Peyer's patch (tissue), 4 donors: ENCODE data around the gene HEXIM2. TPM values are rescaled to one million over a fixed set of nuclear protein-coding genes. Genes with fewer than 3 reads are reported as not detected.
A peak's percentile ranks its signal among the peaks of the same experiment; 100 is the strongest.

Experiments
- DNase-seq, 3 donors: peaks; one replicate each; pipeline ENCODE4 v3.0.0-alpha.2; 2017 to 2019
- H3K27ac ChIP-seq, 4 donors: fragments of 200-600 bp; sonication (generic); one replicate each; pipeline ENCODE4 v1.5.1; 2016 to 2019
- H3K27me3 ChIP-seq, 2 donors: fragments of 200-600 bp; sonication (generic); one replicate each; pipeline ENCODE4 v1.5.1; 2019
- H3K36me3 ChIP-seq, 3 donors: fragments of 200-600 bp; sonication (generic); one replicate each; pipeline ENCODE4 v1.5.1; 2016 to 2019
- H3K4me1 ChIP-seq, 4 donors: fragments of 200-600 bp; sonication (generic); one replicate each; pipeline ENCODE4 v1.5.1; 2016 to 2019
- H3K4me3 ChIP-seq, 4 donors: fragments of 200-600 bp; sonication (generic); 1 replicate in 3 of 4; 2 replicates in 1 of 4; pipeline ENCODE4 v1.5.1; 2016 to 2019; ENCODE audit warnings: mild to moderate bottlenecking in 1 of 4
- H3K9me3 ChIP-seq, 4 donors: fragments of 200-600 bp; sonication (generic); one replicate each; pipeline ENCODE4 v1.5.1; 2016 to 2019; ENCODE audit warnings: mild to moderate bottlenecking in 1 of 4
- POLR2A ChIP-seq, 2 donors: fragments of 450-650 bp; IDR thresholded peaks; one replicate each; pipeline ENCODE4 v1.5.1; 2017; ENCODE audit warnings: antibody characterized with exemption in 2 of 2, mild to moderate bottlenecking in 2 of 2, moderate library complexity in 2 of 2
- total RNA-seq, 4 donors: library from RNA; depleted of rRNA; stranded (reverse); fragments of >200 nt; gene quantifications; one replicate each; pipeline ENCODE4 v1.1.0, GENCODE V29; 2016
- TF ChIP-seq, protein P1 (sequence below), 6 experiments: fragments of 450-650 bp in 4 of 6; fragments of 200-600 bp in 2 of 6; sonication (generic) in 1 of 6; IDR thresholded peaks; one replicate each; pipeline ENCODE4 v1.5.1; 2017 to 2019; ENCODE audit warnings: antibody characterized with exemption in 6 of 6, mild to moderate bottlenecking in 3 of 6, moderate library complexity in 1 of 6

HEXIM2 gene
- total RNA-seq, 4 donors from 2014 or later, result 8.4 to 28.9 (median 11.2) TPM

GRCh38 chr17:45143767-45144198 is 17.9 kb upstream of the HEXIM2 start:
- peak overlapping the region; percentile 39 to 57 (median 52) for H3K4me3 ChIP-seq

GRCh38 chr17:45144199-45145034 is 17.3 kb upstream of the HEXIM2 start:
- Histone ChIP-seq H3K27me3 (no peaks in the 10 kb centered on the region), H3K27ac (peak overlapping the region; percentile 83 to 90 (median 88)), H3K36me3 (no peaks in the 10 kb centered on the region), H3K4me3 (peak overlapping the region; percentile 39 to 57 (median 52)), H3K9me3 (no peaks in the 10 kb centered on the region), H3K4me1 (peaks cover 3 to 23% (median 13%) of the 10 kb centered on the region in 4 donors)
- TF ChIP-seq, protein P1, sequence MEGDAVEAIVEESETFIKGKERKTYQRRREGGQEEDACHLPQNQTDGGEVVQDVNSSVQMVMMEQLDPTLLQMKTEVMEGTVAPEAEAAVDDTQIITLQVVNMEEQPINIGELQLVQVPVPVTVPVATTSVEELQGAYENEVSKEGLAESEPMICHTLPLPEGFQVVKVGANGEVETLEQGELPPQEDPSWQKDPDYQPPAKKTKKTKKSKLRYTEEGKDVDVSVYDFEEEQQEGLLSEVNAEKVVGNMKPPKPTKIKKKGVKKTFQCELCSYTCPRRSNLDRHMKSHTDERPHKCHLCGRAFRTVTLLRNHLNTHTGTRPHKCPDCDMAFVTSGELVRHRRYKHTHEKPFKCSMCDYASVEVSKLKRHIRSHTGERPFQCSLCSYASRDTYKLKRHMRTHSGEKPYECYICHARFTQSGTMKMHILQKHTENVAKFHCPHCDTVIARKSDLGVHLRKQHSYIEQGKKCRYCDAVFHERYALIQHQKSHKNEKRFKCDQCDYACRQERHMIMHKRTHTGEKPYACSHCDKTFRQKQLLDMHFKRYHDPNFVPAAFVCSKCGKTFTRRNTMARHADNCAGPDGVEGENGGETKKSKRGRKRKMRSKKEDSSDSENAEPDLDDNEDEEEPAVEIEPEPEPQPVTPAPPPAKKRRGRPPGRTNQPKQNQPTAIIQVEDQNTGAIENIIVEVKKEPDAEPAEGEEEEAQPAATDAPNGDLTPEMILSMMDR (IDR thresholded peaks at IDR 0.05), result no peak
- peak in 1 of 2 donors; percentile 11 for TF ChIP-seq POLR2A (IDR thresholded peaks at IDR 0.05)
- DNase-seq, result peak in 2 of 3 donors; percentile 72 to 78

More at GRCh38 chr17:45143767-45144198, 17.9 kb upstream of the HEXIM2 start:
- peaks cover 3 to 23% (median 13%) of the 10 kb centered on the region in 4 donors for H3K4me1 ChIP-seq
- no peaks in the 10 kb centered on the region for H3K9me3 ChIP-seq
- H3K36me3 ChIP-seq, result peaks cover 0 to 4% (median 0%) of the 10 kb centered on the region in 3 donors
- peak overlapping the region; percentile 83 to 90 (median 88) for H3K27ac ChIP-seq
- peak; percentile 70 to 83 (median 72) for DNase-seq
- no peak for TF ChIP-seq POLR2A (IDR thresholded peaks at IDR 0.05)
- TF ChIP-seq, protein P1 (IDR thresholded peaks at IDR 0.05), result no peak
- H3K27me3 ChIP-seq, result no peaks in the 10 kb centered on the region

GRCh38 chr17:45145035-45145389 is 16.7 kb upstream of the HEXIM2 start:
- TF ChIP-seq, protein P1 (IDR thresholded peaks at IDR 0.05), result no peak
- no peak for TF ChIP-seq POLR2A (IDR thresholded peaks at IDR 0.05)
- Histone ChIP-seq H3K36me3 (no peaks in the 10 kb centered on the region), H3K27me3 (no peaks in the 10 kb centered on the region), H3K4me1 (peaks cover 3 to 23% (median 13%) of the 10 kb centered on the region in 4 donors), H3K4me3 (peak overlapping the region in 3 of 4 donors; percentile 50 to 57 (median 53)), H3K9me3 (no peaks in the 10 kb centered on the region), H3K27ac (peak overlapping the region; percentile 83 to 90 (median 88))
- DNase-seq, result no peak

- Histone ChIP-seq H3K4me3 (peak overlapping the region in 1 of 4 donors; percentile 83), H3K4me1 (peaks cover 3 to 32% (median 17%) of the 10 kb centered on the region in 4 donors)
- DNase-seq, result no peak
These were observed 15.5 kb upstream of the HEXIM2 start for GRCh38 chr17:45146166-45146565.

DNA sequence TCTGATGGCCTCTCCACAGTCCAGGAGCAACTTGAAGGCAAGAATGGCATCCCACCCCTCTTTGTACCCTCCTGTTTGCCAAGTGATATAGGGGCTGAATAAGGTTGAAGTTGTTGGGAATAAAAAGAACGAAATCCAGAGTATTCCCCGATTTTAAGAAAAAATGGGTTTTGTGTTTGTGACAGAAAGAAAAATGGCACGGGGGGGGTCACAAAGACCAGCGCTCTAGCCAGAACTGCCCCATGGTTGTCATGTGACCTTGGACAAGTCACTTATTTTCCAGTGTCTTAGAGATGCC is 15.1 kb upstream of the HEXIM2 start:
- Histone ChIP-seq H3K27ac (peak overlapping the region; percentile 88 to 99 (median 96)), H3K4me1 (peaks cover 3 to 36% (median 19%) of the 10 kb centered on the region in 4 donors), H3K9me3 (no peaks in the 10 kb centered on the region), H3K27me3 (no peaks in the 10 kb centered on the region), H3K4me3 (peak overlapping the region in 3 of 4 donors; percentile 50 to 83 (median 65)), H3K36me3 (no peaks in the 10 kb centered on the region)
- DNase-seq, result no peak
- TF ChIP-seq, protein P1 (IDR thresholded peaks at IDR 0.05), result no peak
- no peak for TF ChIP-seq POLR2A (IDR thresholded peaks at IDR 0.05)

More at GRCh38 chr17:45146166-45146565, 15.5 kb upstream of the HEXIM2 start:
- Histone ChIP-seq H3K36me3 (no peaks in the 10 kb centered on the region), H3K27me3 (no peaks in the 10 kb centered on the region), H3K27ac (peak overlapping the region; percentile 88 to 99 (median 96)), H3K9me3 (no peaks in the 10 kb centered on the region)
- TF ChIP-seq, protein P1 (IDR thresholded peaks at IDR 0.05), result no peak
- no peak for TF ChIP-seq POLR2A (IDR thresholded peaks at IDR 0.05)
